HEK293 (cell line): ENCODE measurements around the gene SYNGAP1.
A peak's percentile ranks its signal among the peaks of the same experiment; 100 is the strongest.

Experiments
- CTCF ChIA-PET: fragments of 350-600 bp; formaldehyde crosslinking; extraction: SDS; loops from one replicate; lab custom pipeline; 2021; ENCODE audit warnings: antibody characterized with exemption; lab: Yijun Ruan, JAX
- POLR2A ChIA-PET: fragments of 300-600 bp; formaldehyde crosslinking; extraction: SDS; loops from one replicate; lab custom pipeline; 2020; ENCODE audit warnings: antibody characterized with exemption, inconsistent platforms; lab: Yijun Ruan, JAX
- H3K27ac ChIP-seq: fragments of 200-500 bp; sonication (Bioruptor generic); 2 replicates; pipeline ENCODE4 v1.5.1; 2014; ENCODE audit warnings: low read depth, low read length, control low read depth, inconsistent platforms; ENCODE audit errors: extremely low read depth
- H3K36me3 ChIP-seq, 2 experiments: fragments of 200-500 bp in 1 of 2; sonication (Bioruptor generic) in 1 of 2; 1 replicate in 1 of 2; 2 replicates in 1 of 2; pipeline ENCODE4 v1.5.1; 2014 to 2017; ENCODE audit warnings: inconsistent platforms in 2 of 2, low read length in 2 of 2; ENCODE audit not compliant: control insufficient read depth in 2 of 2, insufficient read depth in 1 of 2
- H3K4me1 ChIP-seq: fragments of 200-500 bp; sonication (Bioruptor generic); 2 replicates; pipeline ENCODE4 v1.5.1; 2014; ENCODE audit warnings: mild to moderate bottlenecking, low read length, inconsistent platforms; ENCODE audit not compliant: control insufficient read depth, insufficient read depth
- H3K4me3 ChIP-seq: 2 replicates; pipeline ENCODE4 v1.5.1; 2011; ENCODE audit warnings: low read depth, mild to moderate bottlenecking, control low read depth, low read length, moderate library complexity
- H3K9me3 ChIP-seq: fragments of 200-500 bp; sonication (Bioruptor generic); 2 replicates; pipeline ENCODE4 v1.5.1; 2014; ENCODE audit warnings: low read depth, low read length, inconsistent platforms; ENCODE audit not compliant: control insufficient read depth, insufficient read depth
- GLI4 ChIP-seq: fragments of 450-650 bp; formaldehyde crosslinking; IDR thresholded peaks from 2 replicates; pipeline ENCODE4 v1.5.1; 2016; ENCODE audit warnings: missing biosample characterization, missing genetic modification characterization
- HOXA7 ChIP-seq: sonication (generic); formaldehyde crosslinking; IDR thresholded peaks from 2 replicates; pipeline ENCODE4 v1.8.1; 2022; ENCODE audit warnings: missing genetic modification reagents, borderline replicate concordance
- HOXC10 ChIP-seq: sonication (generic); formaldehyde crosslinking; IDR thresholded peaks from 2 replicates; pipeline ENCODE4 v1.8.1; 2023; ENCODE audit warnings: mild to moderate bottlenecking, missing genetic modification reagents
- KLF7 ChIP-seq: fragments of 450-650 bp; formaldehyde crosslinking; IDR thresholded peaks from 2 replicates; pipeline ENCODE4 v1.5.1; 2016; ENCODE audit warnings: missing biosample characterization, missing genetic modification characterization, borderline replicate concordance
- WT1 ChIP-seq: fragments of 450-650 bp; formaldehyde crosslinking; IDR thresholded peaks from 2 replicates; pipeline ENCODE4 v1.5.1; 2016; ENCODE audit warnings: missing biosample characterization, missing genetic modification characterization
- ZBTB48 ChIP-seq: fragments of 450-650 bp; formaldehyde crosslinking; IDR thresholded peaks from 2 replicates; pipeline ENCODE4 v1.5.1; 2016; ENCODE audit warnings: missing biosample characterization, missing genetic modification characterization
- ZFHX2 ChIP-seq: fragments of 450-650 bp; formaldehyde crosslinking; conservative IDR thresholded peaks from 2 replicates; pipeline ENCODE4 v1.5.1; 2016; ENCODE audit warnings: missing biosample characterization, missing genetic modification characterization
- ZNF211 ChIP-seq: fragments of 450-650 bp; formaldehyde crosslinking; IDR thresholded peaks from 2 replicates; pipeline ENCODE4 v1.5.1; 2016; ENCODE audit warnings: low read depth, missing biosample characterization, missing genetic modification characterization
- ZNF239 ChIP-seq: fragments of 450-650 bp; formaldehyde crosslinking; IDR thresholded peaks from 2 replicates; pipeline ENCODE4 v1.5.1; 2016; ENCODE audit warnings: missing biosample characterization, missing genetic modification characterization
- ZNF311 ChIP-seq: fragments of 450-650 bp; formaldehyde crosslinking; IDR thresholded peaks from 2 replicates; pipeline ENCODE4 v1.5.1; 2017; ENCODE audit warnings: missing biosample characterization, missing genetic modification characterization, borderline replicate concordance
- ZNF354C ChIP-seq: fragments of 450-650 bp; formaldehyde crosslinking; IDR thresholded peaks from 2 replicates; pipeline ENCODE4 v1.5.1; 2016; ENCODE audit warnings: missing biosample characterization, missing genetic modification characterization, low read depth, borderline replicate concordance
- ZNF544 ChIP-seq: fragments of 450-650 bp; formaldehyde crosslinking; IDR thresholded peaks from 2 replicates; pipeline ENCODE4 v1.5.0; 2017; ENCODE audit warnings: missing biosample characterization, missing genetic modification characterization
- ZNF571 ChIP-seq: fragments of 450-650 bp; formaldehyde crosslinking; IDR thresholded peaks from 2 replicates; pipeline ENCODE4 v1.5.0; 2017; ENCODE audit warnings: missing biosample characterization, missing genetic modification characterization
- ZNF621 ChIP-seq: fragments of 450-650 bp; formaldehyde crosslinking; IDR thresholded peaks from 2 replicates; pipeline ENCODE4 v1.5.1; 2017; ENCODE audit warnings: missing biosample characterization, missing genetic modification characterization
- ZNF654 ChIP-seq: fragments of 450-650 bp; formaldehyde crosslinking; IDR thresholded peaks from 2 replicates; pipeline ENCODE4 v1.5.1; 2016; ENCODE audit warnings: low read depth, missing biosample characterization, missing genetic modification characterization
- ZNF670 ChIP-seq: fragments of 450-650 bp; formaldehyde crosslinking; IDR thresholded peaks from 2 replicates; pipeline ENCODE4 v1.5.1; 2016; ENCODE audit warnings: missing biosample characterization, missing genetic modification characterization, low read depth
- ZNF76 ChIP-seq: fragments of 450-650 bp; formaldehyde crosslinking; IDR thresholded peaks from 2 replicates; pipeline ENCODE4; 2016; ENCODE audit warnings: low read depth, missing biosample characterization, missing genetic modification characterization, borderline replicate concordance
- TF ChIP-seq, protein P1 (sequence below): fragments of 450-650 bp; formaldehyde crosslinking; IDR thresholded peaks from 2 replicates; pipeline ENCODE4 v1.5.1; 2016; ENCODE audit warnings: missing biosample characterization, missing genetic modification characterization, low read depth
- TF ChIP-seq, protein P2 (sequence below): fragments of 450-650 bp; formaldehyde crosslinking; IDR thresholded peaks from 2 replicates; pipeline ENCODE4 v1.5.1; 2016; ENCODE audit warnings: missing biosample characterization, missing genetic modification characterization
- TF ChIP-seq, protein P3 (sequence below): fragments of 450-650 bp; formaldehyde crosslinking; conservative IDR thresholded peaks from 2 replicates; pipeline ENCODE4 v1.5.1; 2016; ENCODE audit warnings: low read depth, missing biosample characterization, missing genetic modification characterization
- TF ChIP-seq, protein P4 (sequence below): fragments of 450-650 bp; formaldehyde crosslinking; IDR thresholded peaks from 2 replicates; pipeline ENCODE4 v1.5.1; 2016; ENCODE audit warnings: missing biosample characterization, missing genetic modification characterization
- TF ChIP-seq, protein P5 (sequence below): IDR thresholded peaks from 2 replicates; pipeline ENCODE4 v1.6.1; 2011; ENCODE audit warnings: mild to moderate bottlenecking, low read depth, low read length, borderline replicate concordance

SYNGAP1 gene

DNA sequence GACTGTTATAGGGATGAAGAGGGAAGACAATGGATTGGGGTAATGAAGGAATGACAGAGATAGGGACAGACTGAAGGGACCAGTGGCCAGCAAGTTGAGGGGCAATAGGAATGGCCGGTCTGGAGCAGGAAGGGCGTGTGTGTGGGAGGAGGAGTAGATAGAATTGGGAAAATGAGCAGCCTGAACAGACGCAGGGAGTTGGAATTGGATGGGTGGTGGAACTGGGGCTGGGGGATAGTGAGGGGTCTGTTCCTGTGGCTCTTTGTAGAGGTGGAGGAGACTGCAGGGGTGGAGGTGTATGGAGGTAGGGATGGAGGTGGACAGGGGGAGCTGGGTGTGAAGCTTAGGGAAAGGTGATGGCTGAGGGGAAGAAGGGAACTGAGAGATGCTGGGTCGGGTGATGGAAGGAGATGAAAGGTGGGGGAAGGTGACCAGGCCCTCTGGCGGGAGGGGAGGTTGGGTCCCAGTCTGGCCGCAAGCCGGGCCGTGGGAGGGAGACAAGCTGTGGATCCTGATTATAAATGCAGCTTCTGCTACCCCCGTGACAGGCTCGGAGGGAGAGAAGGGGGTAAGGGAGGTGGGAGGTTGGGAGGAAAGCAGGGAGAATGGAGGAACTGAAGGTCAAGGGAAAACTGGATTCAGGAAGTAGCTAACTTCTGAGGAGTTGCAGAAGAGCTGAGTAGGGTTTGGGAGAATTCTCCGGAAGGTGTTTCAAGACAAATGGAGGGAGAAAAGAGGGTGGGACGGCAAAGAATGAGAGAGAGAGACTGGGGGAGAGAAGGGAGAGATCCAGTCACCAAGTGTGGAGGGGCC is 5.2 kb downstream of the SYNGAP1 start (continued):
- peak; percentile 73; the same call in 1 of the 2 replicates for TF ChIP-seq ZBTB48 (tag by site-specific recombination)
- no peak for TF ChIP-seq ZNF670 (tag by site-specific recombination)
- peak; percentile 72; the same call in 1 of the 2 replicates for TF ChIP-seq ZNF76 (tag by site-specific recombination)

DNA sequence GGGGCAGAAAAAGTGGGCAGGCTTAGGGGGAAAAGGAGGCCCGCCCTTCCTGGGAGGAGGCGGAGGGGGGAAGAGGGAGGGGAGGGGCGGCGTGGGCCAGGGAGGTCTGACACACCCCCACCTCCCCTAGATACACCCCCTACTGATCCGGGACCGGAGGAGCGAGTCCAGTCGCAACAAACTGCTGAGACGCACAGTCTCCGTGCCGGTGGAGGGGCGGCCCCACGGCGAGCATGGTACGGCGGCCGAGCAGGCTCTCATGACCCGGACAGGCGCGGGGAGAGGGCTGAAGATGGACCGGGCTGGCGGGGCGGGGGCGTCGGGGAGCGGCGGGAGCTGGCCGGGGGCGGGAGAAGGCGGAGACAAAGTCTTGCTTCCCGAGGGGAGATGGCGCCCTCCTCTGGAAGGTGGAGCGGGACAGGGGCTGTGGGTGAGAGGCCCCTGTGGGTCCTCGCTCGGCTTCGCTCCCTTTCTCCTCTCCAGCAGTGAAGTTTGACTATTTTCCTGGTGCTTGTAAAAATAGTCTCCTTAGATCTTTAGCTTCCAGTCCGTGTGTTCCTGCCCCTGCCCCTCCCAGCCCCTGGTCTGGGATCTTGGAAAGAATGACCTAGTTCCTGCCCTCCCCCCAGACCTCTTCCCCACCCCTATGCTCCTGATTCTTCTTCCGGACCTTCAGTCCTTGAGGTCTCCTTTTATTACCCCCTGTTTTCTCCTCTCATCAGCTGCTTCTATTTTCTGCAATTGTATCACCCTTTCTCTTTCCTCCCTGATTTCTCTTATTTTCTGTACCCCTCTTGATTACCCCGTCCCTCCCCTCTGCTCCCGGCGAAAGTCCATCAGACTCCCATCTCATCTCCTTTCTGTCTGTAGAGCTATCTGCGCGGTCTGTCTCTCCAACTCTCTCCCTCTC is 6.1 kb downstream of the SYNGAP1 start:
- H3K9me3 ChIP-seq, result no peaks in the 10 kb centered on the region
- no peaks in the 10 kb centered on the region for H3K36me3 ChIP-seq
- CTCF ChIA-PET, result interaction anchor here (0.5 to 2.3 kb wide), 49 partner anchors 9 to 927 kb away, joined by 3 to 14 read pairs (median 4); partner anchors contain the start of genes B3GALT4, BAK1, KIFC1 and PFDN6
- peak overlapping the region; percentile 69 for H3K4me3 ChIP-seq
- POLR2A ChIA-PET, result interaction anchor here (0.5 to 2.5 kb wide), 22 partner anchors 8 to 1598 kb away, joined by 3 to 18 read pairs (median 5); partner anchors contain the start of genes B3GALT4, BAK1, HSPA1B and RGL2
- peak overlapping the region; percentile 80 for H3K27ac ChIP-seq
- H3K4me1 ChIP-seq, result peaks cover 7% of the 10 kb centered on the region
- TF ChIP-seq HOXC10 (CRISPR knock-in tag), result no peak
- peak; percentile 18; the same call in 1 of the 2 replicates for TF ChIP-seq KLF7 (tag by site-specific recombination)
- TF ChIP-seq, protein P1, sequence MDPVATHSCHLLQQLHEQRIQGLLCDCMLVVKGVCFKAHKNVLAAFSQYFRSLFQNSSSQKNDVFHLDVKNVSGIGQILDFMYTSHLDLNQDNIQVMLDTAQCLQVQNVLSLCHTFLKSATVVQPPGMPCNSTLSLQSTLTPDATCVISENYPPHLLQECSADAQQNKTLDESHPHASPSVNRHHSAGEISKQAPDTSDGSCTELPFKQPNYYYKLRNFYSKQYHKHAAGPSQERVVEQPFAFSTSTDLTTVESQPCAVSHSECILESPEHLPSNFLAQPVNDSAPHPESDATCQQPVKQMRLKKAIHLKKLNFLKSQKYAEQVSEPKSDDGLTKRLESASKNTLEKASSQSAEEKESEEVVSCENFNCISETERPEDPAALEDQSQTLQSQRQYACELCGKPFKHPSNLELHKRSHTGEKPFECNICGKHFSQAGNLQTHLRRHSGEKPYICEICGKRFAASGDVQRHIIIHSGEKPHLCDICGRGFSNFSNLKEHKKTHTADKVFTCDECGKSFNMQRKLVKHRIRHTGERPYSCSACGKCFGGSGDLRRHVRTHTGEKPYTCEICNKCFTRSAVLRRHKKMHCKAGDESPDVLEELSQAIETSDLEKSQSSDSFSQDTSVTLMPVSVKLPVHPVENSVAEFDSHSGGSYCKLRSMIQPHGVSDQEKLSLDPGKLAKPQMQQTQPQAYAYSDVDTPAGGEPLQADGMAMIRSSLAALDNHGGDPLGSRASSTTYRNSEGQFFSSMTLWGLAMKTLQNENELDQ (tag by site-specific recombination), result no peak
- TF ChIP-seq, protein P2, sequence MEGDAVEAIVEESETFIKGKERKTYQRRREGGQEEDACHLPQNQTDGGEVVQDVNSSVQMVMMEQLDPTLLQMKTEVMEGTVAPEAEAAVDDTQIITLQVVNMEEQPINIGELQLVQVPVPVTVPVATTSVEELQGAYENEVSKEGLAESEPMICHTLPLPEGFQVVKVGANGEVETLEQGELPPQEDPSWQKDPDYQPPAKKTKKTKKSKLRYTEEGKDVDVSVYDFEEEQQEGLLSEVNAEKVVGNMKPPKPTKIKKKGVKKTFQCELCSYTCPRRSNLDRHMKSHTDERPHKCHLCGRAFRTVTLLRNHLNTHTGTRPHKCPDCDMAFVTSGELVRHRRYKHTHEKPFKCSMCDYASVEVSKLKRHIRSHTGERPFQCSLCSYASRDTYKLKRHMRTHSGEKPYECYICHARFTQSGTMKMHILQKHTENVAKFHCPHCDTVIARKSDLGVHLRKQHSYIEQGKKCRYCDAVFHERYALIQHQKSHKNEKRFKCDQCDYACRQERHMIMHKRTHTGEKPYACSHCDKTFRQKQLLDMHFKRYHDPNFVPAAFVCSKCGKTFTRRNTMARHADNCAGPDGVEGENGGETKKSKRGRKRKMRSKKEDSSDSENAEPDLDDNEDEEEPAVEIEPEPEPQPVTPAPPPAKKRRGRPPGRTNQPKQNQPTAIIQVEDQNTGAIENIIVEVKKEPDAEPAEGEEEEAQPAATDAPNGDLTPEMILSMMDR (tag by site-specific recombination), result peak; percentile 44
- TF ChIP-seq, protein P3, sequence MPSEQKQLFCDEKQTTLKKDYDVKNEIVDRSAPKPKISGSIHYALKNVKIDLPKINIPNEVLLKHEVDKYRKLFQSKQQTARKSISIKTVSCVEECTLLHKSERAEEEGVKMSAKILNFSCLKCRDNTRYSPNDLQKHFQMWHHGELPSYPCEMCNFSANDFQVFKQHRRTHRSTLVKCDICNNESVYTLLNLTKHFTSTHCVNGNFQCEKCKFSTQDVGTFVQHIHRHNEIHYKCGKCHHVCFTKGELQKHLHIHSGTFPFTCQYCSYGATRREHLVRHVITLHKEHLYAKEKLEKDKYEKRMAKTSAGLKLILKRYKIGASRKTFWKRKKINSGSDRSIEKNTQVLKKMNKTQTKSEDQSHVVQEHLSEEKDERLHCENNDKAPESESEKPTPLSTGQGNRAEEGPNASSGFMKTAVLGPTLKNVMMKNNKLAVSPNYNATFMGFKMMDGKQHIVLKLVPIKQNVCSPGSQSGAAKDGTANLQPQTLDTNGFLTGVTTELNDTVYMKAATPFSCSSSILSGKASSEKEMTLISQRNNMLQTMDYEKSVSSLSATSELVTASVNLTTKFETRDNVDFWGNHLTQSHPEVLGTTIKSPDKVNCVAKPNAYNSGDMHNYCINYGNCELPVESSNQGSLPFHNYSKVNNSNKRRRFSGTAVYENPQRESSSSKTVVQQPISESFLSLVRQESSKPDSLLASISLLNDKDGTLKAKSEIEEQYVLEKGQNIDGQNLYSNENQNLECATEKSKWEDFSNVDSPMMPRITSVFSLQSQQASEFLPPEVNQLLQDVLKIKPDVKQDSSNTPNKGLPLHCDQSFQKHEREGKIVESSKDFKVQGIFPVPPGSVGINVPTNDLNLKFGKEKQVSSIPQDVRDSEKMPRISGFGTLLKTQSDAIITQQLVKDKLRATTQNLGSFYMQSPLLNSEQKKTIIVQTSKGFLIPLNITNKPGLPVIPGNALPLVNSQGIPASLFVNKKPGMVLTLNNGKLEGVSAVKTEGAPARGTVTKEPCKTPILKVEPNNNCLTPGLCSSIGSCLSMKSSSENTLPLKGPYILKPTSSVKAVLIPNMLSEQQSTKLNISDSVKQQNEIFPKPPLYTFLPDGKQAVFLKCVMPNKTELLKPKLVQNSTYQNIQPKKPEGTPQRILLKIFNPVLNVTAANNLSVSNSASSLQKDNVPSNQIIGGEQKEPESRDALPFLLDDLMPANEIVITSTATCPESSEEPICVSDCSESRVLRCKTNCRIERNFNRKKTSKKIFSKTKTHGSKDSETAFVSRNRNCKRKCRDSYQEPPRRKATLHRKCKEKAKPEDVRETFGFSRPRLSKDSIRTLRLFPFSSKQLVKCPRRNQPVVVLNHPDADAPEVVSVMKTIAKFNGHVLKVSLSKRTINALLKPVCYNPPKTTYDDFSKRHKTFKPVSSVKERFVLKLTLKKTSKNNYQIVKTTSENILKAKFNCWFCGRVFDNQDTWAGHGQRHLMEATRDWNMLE (tag by site-specific recombination), result no peak
- peak; percentile 64 for TF ChIP-seq ZNF654
- TF ChIP-seq ZNF621 (tag by site-specific recombination), result no peak
- no peak for TF ChIP-seq ZNF571
- TF ChIP-seq, protein P4, sequence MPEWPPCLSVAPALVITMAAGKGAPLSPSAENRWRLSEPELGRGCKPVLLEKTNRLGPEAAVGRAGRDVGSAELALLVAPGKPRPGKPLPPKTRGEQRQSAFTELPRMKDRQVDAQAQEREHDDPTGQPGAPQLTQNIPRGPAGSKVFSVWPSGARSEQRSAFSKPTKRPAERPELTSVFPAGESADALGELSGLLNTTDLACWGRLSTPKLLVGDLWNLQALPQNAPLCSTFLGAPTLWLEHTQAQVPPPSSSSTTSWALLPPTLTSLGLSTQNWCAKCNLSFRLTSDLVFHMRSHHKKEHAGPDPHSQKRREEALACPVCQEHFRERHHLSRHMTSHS (tag by site-specific recombination), result no peak
- TF ChIP-seq ZNF239 (tag by site-specific recombination), result no peak
- no peak for TF ChIP-seq ZNF544 (tag by site-specific recombination)
- no peak for TF ChIP-seq HOXA7
- no peak for TF ChIP-seq ZNF211 (tag by site-specific recombination)
- no peak for TF ChIP-seq ZNF354C (tag by site-specific recombination)
- no peak for TF ChIP-seq ZNF311 (tag by site-specific recombination)
- TF ChIP-seq ZNF76 (tag by site-specific recombination), result no peak
- no peak for TF ChIP-seq GLI4
- peak; percentile 82 for TF ChIP-seq ZFHX2
- TF ChIP-seq, protein P5, sequence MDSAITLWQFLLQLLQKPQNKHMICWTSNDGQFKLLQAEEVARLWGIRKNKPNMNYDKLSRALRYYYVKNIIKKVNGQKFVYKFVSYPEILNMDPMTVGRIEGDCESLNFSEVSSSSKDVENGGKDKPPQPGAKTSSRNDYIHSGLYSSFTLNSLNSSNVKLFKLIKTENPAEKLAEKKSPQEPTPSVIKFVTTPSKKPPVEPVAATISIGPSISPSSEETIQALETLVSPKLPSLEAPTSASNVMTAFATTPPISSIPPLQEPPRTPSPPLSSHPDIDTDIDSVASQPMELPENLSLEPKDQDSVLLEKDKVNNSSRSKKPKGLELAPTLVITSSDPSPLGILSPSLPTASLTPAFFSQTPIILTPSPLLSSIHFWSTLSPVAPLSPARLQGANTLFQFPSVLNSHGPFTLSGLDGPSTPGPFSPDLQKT, result no peak
- peak; percentile 80 for TF ChIP-seq WT1
